Lung (tissue), 12 donors: Measurements from ENCODE around the gene SLC38A10. TPM values are rescaled to one million over a fixed set of nuclear protein-coding genes. Genes with fewer than 3 reads are reported as not detected.

ENCODE experiments used
- ATAC-seq: fragments of 200-7000 bp; cut with Tn5 transposase; one replicate; pipeline ENCODE4 v1.9.1; 2020; ENCODE audit warnings: moderate number of reproducible peaks; ENCODE audit not compliant: insufficient read depth, low FRiP score
- DNase-seq, 3 donors: peaks; one replicate each; pipeline ENCODE4 v3.0.0-alpha.2; 2013 to 2017
- H3K27ac ChIP-seq, 2 donors: one replicate each; pipeline ENCODE4 v1.5.1; 2013; ENCODE audit warnings: mild to moderate bottlenecking in 2 of 2, moderate library complexity in 2 of 2, control low read depth in 1 of 2, inconsistent platforms in 1 of 2, low read depth in 1 of 2, low read length in 1 of 2
- H3K27me3 ChIP-seq, 3 donors: one replicate each; pipeline ENCODE4 v1.5.1; 2013; ENCODE audit warnings: low read length in 2 of 3; ENCODE audit not compliant: control insufficient read depth in 3 of 3, insufficient read depth in 3 of 3
- H3K36me3 ChIP-seq, 4 donors: one replicate each; pipeline ENCODE4 v1.5.1; 2013; ENCODE audit warnings: low read length in 4 of 4, mild to moderate bottlenecking in 1 of 4, moderate library complexity in 1 of 4; ENCODE audit not compliant: control insufficient read depth in 4 of 4, insufficient read depth in 4 of 4
- H3K4me1 ChIP-seq, 5 donors: one replicate each; pipeline ENCODE4 v1.5.1; 2013; ENCODE audit warnings: low read length in 5 of 5, mild to moderate bottlenecking in 2 of 5, moderate library complexity in 1 of 5; ENCODE audit not compliant: control insufficient read depth in 5 of 5, insufficient read depth in 5 of 5
- H3K4me3 ChIP-seq: one replicate; pipeline ENCODE4 v1.5.1; 2013; ENCODE audit warnings: mild to moderate bottlenecking, control low read depth, moderate library complexity
- H3K9ac ChIP-seq, 2 donors: one replicate each; pipeline ENCODE4 v1.5.1; 2013; ENCODE audit warnings: low read length in 2 of 2, control low read depth in 1 of 2; ENCODE audit not compliant: insufficient read depth in 1 of 2
- H3K9me3 ChIP-seq, 4 donors: one replicate each; pipeline ENCODE4 v1.5.1; 2013; ENCODE audit warnings: low read length in 3 of 4, mild to moderate bottlenecking in 1 of 4, moderate library complexity in 1 of 4; ENCODE audit not compliant: control insufficient read depth in 4 of 4, insufficient read depth in 3 of 4
- WGBS, 2 donors: extraction: QIAGEN DNeasy Blood & Tissue Kit; methylation state at CpG; one replicate each; pipeline ENCODE4 v1.1.7; 2013; 5-methylcytosine and 5-hydroxymethylcytosine counted together
- polyA plus RNA-seq, 2 donors: library from polyadenylated mRNA; stranded (reverse); fragments of 200-250 nt; gene quantifications; one replicate each; pipeline ENCODE4 v1.2.1, GENCODE V29; 2013
- total RNA-seq, 2 donors: library from RNA; depleted of rRNA in 1 of 2; stranded (reverse); fragments of >200 nt in 1 of 2; gene quantifications; one replicate each; pipeline ENCODE4 v1.2.1, GENCODE V29; 2014 to 2021
- TF ChIP-seq, protein P1 (sequence below): IDR thresholded peaks from 2 replicates; pipeline ENCODE4 v1.5.1; 2012; ENCODE audit warnings: mild to moderate bottlenecking; ENCODE audit errors: control extremely low read depth, extremely low read depth
- donor health status: control.
- donor health status: control.
- donor health status: Bipolar disorder and iron deficiency.
- donor health status: healthy.
- donor health status: DM: yes; HTN: yes; CAD: no.

The SLC38A10 gene
- total and polyA plus RNA-seq, 4 donors: 56.0 to 127 (median 82.4) TPM

DNA sequence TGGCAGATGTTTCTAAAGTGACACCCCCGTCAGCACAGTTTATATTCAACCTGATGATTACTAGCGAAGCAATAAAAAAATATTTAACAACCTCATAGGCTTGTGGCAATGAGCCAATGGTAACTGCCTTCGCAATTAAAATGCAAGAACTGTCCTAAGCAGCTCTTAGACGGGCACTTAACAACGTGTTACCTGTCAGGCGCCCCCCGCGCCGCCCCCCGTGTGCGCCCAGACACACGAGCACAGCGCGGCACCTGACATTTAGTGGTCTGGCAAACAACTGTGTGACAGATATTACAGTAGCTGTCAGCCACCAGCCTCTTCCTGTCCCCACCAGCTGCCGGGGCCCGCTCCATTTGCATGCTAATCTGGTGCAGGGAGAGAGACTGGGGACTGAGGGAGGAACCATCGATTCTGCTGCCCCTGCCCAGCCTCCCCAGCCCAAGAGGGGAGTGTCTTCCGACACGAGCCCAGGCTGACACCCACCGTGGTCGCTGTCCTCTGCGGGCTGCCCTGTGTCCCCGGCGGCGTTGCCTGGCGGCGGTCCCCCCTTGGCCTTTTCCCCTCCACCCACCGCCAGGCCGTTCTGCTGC is 43.3 kb downstream of the SLC38A10 start:
- Histone ChIP-seq H3K27me3 (no peaks in the 10 kb centered on the region), H3K9ac (no peak overlapping the region), H3K4me1 (peaks cover 0 to 44% (median 4%) of the 10 kb centered on the region in 5 donors), H3K36me3 (peaks cover 0 to 38% (median 3%) of the 10 kb centered on the region in 4 donors), H3K9me3 (no peaks in the 10 kb centered on the region), H3K27ac (no peak overlapping the region), H3K4me3 (no peak overlapping the region)
- ATAC-seq (no peak), DNase-seq (peak; percentile 58 to 66 (median 62))
- TF ChIP-seq, protein P1, sequence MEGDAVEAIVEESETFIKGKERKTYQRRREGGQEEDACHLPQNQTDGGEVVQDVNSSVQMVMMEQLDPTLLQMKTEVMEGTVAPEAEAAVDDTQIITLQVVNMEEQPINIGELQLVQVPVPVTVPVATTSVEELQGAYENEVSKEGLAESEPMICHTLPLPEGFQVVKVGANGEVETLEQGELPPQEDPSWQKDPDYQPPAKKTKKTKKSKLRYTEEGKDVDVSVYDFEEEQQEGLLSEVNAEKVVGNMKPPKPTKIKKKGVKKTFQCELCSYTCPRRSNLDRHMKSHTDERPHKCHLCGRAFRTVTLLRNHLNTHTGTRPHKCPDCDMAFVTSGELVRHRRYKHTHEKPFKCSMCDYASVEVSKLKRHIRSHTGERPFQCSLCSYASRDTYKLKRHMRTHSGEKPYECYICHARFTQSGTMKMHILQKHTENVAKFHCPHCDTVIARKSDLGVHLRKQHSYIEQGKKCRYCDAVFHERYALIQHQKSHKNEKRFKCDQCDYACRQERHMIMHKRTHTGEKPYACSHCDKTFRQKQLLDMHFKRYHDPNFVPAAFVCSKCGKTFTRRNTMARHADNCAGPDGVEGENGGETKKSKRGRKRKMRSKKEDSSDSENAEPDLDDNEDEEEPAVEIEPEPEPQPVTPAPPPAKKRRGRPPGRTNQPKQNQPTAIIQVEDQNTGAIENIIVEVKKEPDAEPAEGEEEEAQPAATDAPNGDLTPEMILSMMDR: no peak
- 86 to 87% methylated on average over 29 of the region's 29 CpGs for WGBS, 2 donors

DNA sequence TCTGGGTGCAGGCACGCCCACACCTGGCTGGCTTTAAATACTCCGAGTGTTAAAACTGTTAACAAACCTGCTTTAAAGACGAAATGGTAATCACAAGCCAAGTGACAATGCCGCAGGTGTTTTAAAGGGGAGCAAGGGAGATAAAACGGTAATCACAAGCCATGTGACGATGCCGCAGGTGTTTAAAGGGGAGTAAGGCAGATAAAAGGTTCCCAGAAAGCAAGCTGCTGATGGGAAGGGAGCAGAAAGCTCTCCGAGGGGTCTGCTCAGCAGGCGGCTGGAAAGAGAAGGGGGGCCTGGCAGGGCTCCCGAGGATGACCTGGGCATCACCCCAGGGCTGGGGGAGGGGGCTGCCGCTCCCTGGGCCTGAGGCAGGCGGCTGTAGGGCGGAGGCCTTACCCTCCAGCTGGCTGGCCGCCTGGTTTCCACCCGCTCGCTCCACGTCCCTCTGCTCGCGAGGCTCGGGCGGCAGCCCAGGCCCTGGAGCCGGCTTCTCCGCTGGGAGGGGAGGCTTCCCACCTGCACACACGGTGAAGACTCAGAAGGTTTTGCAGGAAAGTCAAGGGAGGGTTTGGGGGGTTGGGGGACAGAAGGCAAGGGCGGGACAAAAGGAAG is 43.9 kb downstream of the SLC38A10 start:
- TF ChIP-seq, protein P1: no peak
- Histone ChIP-seq H3K9ac (no peak overlapping the region), H3K27me3 (no peaks in the 10 kb centered on the region), H3K9me3 (no peaks in the 10 kb centered on the region), H3K4me3 (no peak overlapping the region), H3K4me1 (peaks cover 0 to 44% (median 4%) of the 10 kb centered on the region in 5 donors), H3K36me3 (peaks cover 0 to 43% (median 3%) of the 10 kb centered on the region in 4 donors), H3K27ac (no peak overlapping the region)
- ATAC-seq (no peak), DNase-seq (peak; percentile 47 to 53 (median 48))
- WGBS, 2 donors: 85 to 89% methylated on average over 24 to 25 of the region's 25 CpGs

DNA sequence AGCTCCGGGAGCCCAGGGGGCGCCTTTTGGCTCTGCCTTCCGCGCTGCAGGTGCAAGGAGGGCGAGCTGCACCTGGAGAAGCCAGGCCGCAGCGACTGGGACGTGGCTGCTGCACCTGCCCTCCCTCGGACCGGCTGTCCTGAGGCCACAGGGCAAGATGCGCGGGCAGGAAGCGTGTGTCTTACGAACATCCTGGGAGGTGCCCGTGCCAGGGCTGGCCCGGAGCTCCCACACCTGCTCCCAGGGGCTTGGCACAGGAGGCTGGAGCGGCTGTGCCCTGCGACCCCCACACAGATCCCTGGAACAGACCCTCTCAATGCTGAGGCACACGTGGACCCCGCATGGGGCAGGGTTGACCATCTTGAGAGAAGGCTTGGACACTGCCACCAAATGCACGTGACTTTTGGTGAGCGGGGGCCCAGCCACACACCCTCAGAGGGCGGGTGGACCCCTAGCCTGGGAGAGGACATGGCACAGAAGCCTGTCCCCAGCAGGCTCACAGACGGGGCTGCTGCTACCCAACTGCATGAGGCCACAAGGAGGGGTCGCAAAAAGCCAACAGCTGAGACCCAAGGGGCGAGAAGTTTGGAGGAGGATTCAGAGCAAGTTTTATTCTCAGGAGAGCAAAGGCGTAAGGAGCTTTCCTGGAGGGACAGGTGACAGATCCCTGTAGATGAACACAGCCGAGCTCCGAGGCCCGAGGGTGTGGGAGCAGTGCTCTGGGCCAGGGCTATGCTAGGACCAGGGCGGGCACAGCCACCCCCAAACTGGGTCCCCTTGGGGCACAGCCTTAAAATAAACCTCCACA is 44.6 kb downstream of the SLC38A10 start:
- DNase-seq (no peak), ATAC-seq (no peak)
- H3K36me3 ChIP-seq: peaks cover 0 to 49% (median 3%) of the 10 kb centered on the region in 4 donors

More for the DNA sequence above, 44.6 kb downstream of the SLC38A10 start:
- Histone ChIP-seq H3K4me3 (no peak overlapping the region), H3K27ac (no peak overlapping the region), H3K9ac (no peak overlapping the region), H3K4me1 (peaks cover 0 to 37% (median 4%) of the 10 kb centered on the region in 5 donors), H3K9me3 (no peaks in the 10 kb centered on the region), H3K27me3 (no peaks in the 10 kb centered on the region)
- TF ChIP-seq, protein P1: no peak
- WGBS, 2 donors: 91 to 95% methylated on average over 31 of the region's 31 CpGs
